Right lobe of liver (tissue), 4 donors: ENCODE measurements around the gene AVP.

Experiments used
- POLR2A ChIP-seq: fragments of 450-650 bp; IDR thresholded peaks from one replicate; pipeline ENCODE4 v1.6.1; 2017; ENCODE audit warnings: antibody characterized with exemption, mild to moderate bottlenecking
- TF ChIP-seq, protein P1 (sequence below), 4 donors: fragments of 200-600 bp in 3 of 4; fragments of 450-650 bp in 1 of 4; IDR thresholded peaks; one replicate each; pipeline versions ENCODE4 v1.5.1 to v1.8.0; 2016 to 2022; ENCODE audit warnings: antibody characterized with exemption in 4 of 4, mild to moderate bottlenecking in 2 of 4
- donor health status: DM: no; HTN: no; CAD: no.
- donor health status: DM: no; HTN: no; CAD: no.
- donor health status: DM: no; HTN: yes; CAD: no.

GRCh38 chr20:3126527-3126859 is 42.0 kb upstream of the AVP start:
- TF ChIP-seq, protein P1, sequence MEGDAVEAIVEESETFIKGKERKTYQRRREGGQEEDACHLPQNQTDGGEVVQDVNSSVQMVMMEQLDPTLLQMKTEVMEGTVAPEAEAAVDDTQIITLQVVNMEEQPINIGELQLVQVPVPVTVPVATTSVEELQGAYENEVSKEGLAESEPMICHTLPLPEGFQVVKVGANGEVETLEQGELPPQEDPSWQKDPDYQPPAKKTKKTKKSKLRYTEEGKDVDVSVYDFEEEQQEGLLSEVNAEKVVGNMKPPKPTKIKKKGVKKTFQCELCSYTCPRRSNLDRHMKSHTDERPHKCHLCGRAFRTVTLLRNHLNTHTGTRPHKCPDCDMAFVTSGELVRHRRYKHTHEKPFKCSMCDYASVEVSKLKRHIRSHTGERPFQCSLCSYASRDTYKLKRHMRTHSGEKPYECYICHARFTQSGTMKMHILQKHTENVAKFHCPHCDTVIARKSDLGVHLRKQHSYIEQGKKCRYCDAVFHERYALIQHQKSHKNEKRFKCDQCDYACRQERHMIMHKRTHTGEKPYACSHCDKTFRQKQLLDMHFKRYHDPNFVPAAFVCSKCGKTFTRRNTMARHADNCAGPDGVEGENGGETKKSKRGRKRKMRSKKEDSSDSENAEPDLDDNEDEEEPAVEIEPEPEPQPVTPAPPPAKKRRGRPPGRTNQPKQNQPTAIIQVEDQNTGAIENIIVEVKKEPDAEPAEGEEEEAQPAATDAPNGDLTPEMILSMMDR (IDR thresholded peaks at IDR 0.05) = no peak
- TF ChIP-seq POLR2A = no peak
